B cell (primary cell): ENCODE results near the gene RHOG. TPM values are rescaled to one million over a fixed set of nuclear protein-coding genes. Genes with fewer than 3 reads are reported as not detected.

ENCODE experiments used
- ATAC-seq: fragments of 200-7000 bp; cut with Tn5 transposase; one replicate; pipeline ENCODE4 v1.10.0; 2021; ENCODE audit warnings: low read depth, mild to moderate bottlenecking, moderate number of reproducible peaks, moderate library complexity
- CTCF ChIA-PET: fragments of 350-600 bp; sonication (Branson Sonifier 250); formaldehyde crosslinking; loops from one replicate; lab custom pipeline; 2021; ENCODE audit warnings: antibody characterized with exemption, inconsistent platforms; lab: Charles Lee
- POLR2A ChIA-PET: fragments of 350-600 bp; sonication (Branson Sonifier 250); formaldehyde crosslinking; loops from one replicate; lab custom pipeline; 2021; ENCODE audit warnings: antibody characterized with exemption; lab: Charles Lee
- DNase-seq: peaks from one replicate; pipeline ENCODE4 v3.0.0; 2013
- H2AFZ ChIP-seq: 2 replicates; pipeline ENCODE4 v1.6.1; 2012; ENCODE audit warnings: mild to moderate bottlenecking, low read depth, low read length; ENCODE audit not compliant: insufficient read depth, poor library complexity, severe bottlenecking
- H3K27ac ChIP-seq, 2 donors: 1 replicate in 1 of 2; 2 replicates in 1 of 2; pipeline ENCODE4 v1.5.1; 2012 to 2013; ENCODE audit warnings: low read length in 2 of 2, mild to moderate bottlenecking in 2 of 2, moderate library complexity in 1 of 2
- H3K27me3 ChIP-seq, 4 experiments: fragments of 200-600 bp in 1 of 4; sonication (generic) in 1 of 4; replicated peaks in 1 of 4; 1 replicate in 2 of 4; 2 replicates in 2 of 4; pipeline versions ENCODE4 v1.6.1 to v1.7.0; 2013 to 2016; ENCODE audit warnings: low read length in 3 of 4, mild to moderate bottlenecking in 2 of 4, mixed read lengths in 1 of 4, moderate library complexity in 1 of 4; ENCODE audit not compliant: insufficient read depth in 4 of 4, control insufficient read depth in 3 of 4; ENCODE audit errors: control extremely low read depth in 1 of 4
- H3K36me3 ChIP-seq, 2 experiments: replicated peaks in 1 of 2; 1 replicate in 1 of 2; 2 replicates in 1 of 2; pipeline versions ENCODE4 v1.6.1 to v1.7.1; 2013; ENCODE audit warnings: low read length in 1 of 2; ENCODE audit not compliant: insufficient read depth in 2 of 2, control insufficient read depth in 1 of 2; ENCODE audit errors: control extremely low read depth in 1 of 2, extremely low read depth in 1 of 2
- H3K4me1 ChIP-seq, 2 donors: fragments of 200-600 bp in 1 of 2; sonication (generic) in 1 of 2; 1 replicate in 1 of 2; 2 replicates in 1 of 2; pipeline versions ENCODE4 v1.5.1 to v1.6.1; 2013 to 2017; ENCODE audit warnings: low read length in 2 of 2; ENCODE audit not compliant: control insufficient read depth in 2 of 2, insufficient read depth in 2 of 2
- H3K4me2 ChIP-seq: replicated peaks from 2 replicates; pipeline ENCODE3; 2012; ENCODE audit warnings: mild to moderate bottlenecking, low read depth, low read length; ENCODE audit not compliant: poor library complexity, severe bottlenecking
- H3K4me3 ChIP-seq, 5 experiments: fragments of 200-600 bp in 1 of 5; sonication (generic) in 1 of 5; 1 replicate in 3 of 5; 2 replicates in 2 of 5; pipeline versions ENCODE4 v1.5.1 to v1.7.0; 2011 to 2016; ENCODE audit warnings: low read length in 4 of 5, mild to moderate bottlenecking in 4 of 5, low read depth in 2 of 5, control low read depth in 1 of 5, moderate library complexity in 1 of 5; ENCODE audit not compliant: insufficient read depth in 1 of 5; ENCODE audit errors: control extremely low read depth in 1 of 5, extremely low read depth in 1 of 5
- H3K79me2 ChIP-seq: fragments of 200-600 bp; sonication (generic); one replicate; pipeline ENCODE4 v1.6.0; 2016; ENCODE audit warnings: low read length; ENCODE audit not compliant: control insufficient read depth, insufficient read depth
- H3K9ac ChIP-seq: fragments of 200-600 bp; sonication (generic); 2 replicates; pipeline ENCODE4 v1.6.1; 2017; ENCODE audit warnings: mild to moderate bottlenecking, low read length, moderate library complexity
- H3K9me3 ChIP-seq, 3 donors: one replicate each; pipeline versions ENCODE4 v1.6.1 to v1.7.1; 2013; ENCODE audit warnings: low read length in 2 of 3; ENCODE audit not compliant: control insufficient read depth in 2 of 3, insufficient read depth in 1 of 3; ENCODE audit errors: control extremely low read depth in 1 of 3
- H4K20me1 ChIP-seq: 2 replicates; pipeline ENCODE4 v1.6.0; 2012; ENCODE audit warnings: mild to moderate bottlenecking, low read length; ENCODE audit not compliant: insufficient read depth, control insufficient read depth, poor library complexity, severe bottlenecking
- H3K27ac Mint-ChIP-seq: one replicate; pipeline ENCODE4 v1.8.0; 2021; ENCODE audit warnings: mixed read lengths
- H3K27me3 Mint-ChIP-seq: one replicate; pipeline ENCODE4 v1.8.0; 2021; ENCODE audit warnings: mixed read lengths
- H3K4me1 Mint-ChIP-seq: one replicate; pipeline ENCODE4 v1.8.0; 2021; ENCODE audit warnings: mixed read lengths
- H3K4me3 Mint-ChIP-seq: one replicate; pipeline ENCODE4 v1.8.0; 2021; ENCODE audit warnings: mixed read lengths
- H3K9me3 Mint-ChIP-seq: one replicate; pipeline ENCODE4 v1.8.0; 2022; ENCODE audit warnings: mixed read lengths; ENCODE audit not compliant: insufficient read depth
- EZH2 ChIP-seq: IDR thresholded peaks from 2 replicates; pipeline ENCODE4 v1.6.1; 2012; ENCODE audit warnings: borderline replicate concordance, low read depth, mild to moderate bottlenecking, moderate library complexity, low read length; ENCODE audit not compliant: insufficient read depth, poor library complexity, severe bottlenecking
- WGBS: methylation state at CpG from one replicate; pipeline ENCODE4 v1.1.5; 2013; ENCODE audit warnings: missing lambda C conversion rate; ENCODE audit not compliant: insufficient coverage; 5-methylcytosine and 5-hydroxymethylcytosine counted together
- intact Hi-C: fragments of 100-400 bp; cut with micrococcal nuclease; formaldehyde crosslinking; loops from one replicate; pipeline ENCODE4 v1.10.0; 2022
- polyA minus RNA-seq: library from RNA; depleted of rRNA, polyadenylated mRNA; stranded (reverse); fragments of >200 nt; gene quantifications from 2 replicates; pipeline ENCODE4 v1.2.3, GENCODE V29; 2012
- polyA plus RNA-seq: library from polyadenylated mRNA; depleted of rRNA; stranded (reverse); fragments of >200 nt; gene quantifications from 2 replicates; pipeline ENCODE4 v1.2.3, GENCODE V29; 2012
- total RNA-seq, 2 donors: library from RNA; stranded (reverse); fragments of 120-200 nt in 1 of 2; gene quantifications; 1 replicate in 1 of 2; 2 replicates in 1 of 2; pipeline versions ENCODE4 v1.2.3 to v1.2.4, GENCODE V29; 2013 to 2022
- TF ChIP-seq, protein P1 (sequence below): fragments of 200-600 bp; IDR thresholded peaks from one replicate; pipeline ENCODE4 v1.8.0; 2022; ENCODE audit warnings: antibody characterized with exemption, mild to moderate bottlenecking

Gene RHOG
- total RNA-seq, result 96.6 and 102 TPM in 2 replicates
- total RNA-seq (2013), result 25.9 TPM
- polyA plus RNA-seq, result 141 and 191 TPM in 2 replicates
- 71.2 and 103 TPM in 2 replicates for polyA minus RNA-seq

GRCh38 chr11:3840870-3841425 is at the start of gene RHOG:
Gene RHOG (minus strand): TSS chr11:3840959. CDS start chr11:3828138, 12,821 bp downstream.
- CTCF ChIA-PET, result interaction anchor here (0.6 to 28.7 kb wide), 30 partner anchors 10 to 256 kb away, joined by 3 to 819 read pairs (median 5); partner anchors contain the start of genes NUP98, PGAP2 and STIM1
- Mint-ChIP-seq H3K4me3 (peak within 1 kb of the TSS; percentile 97), H3K9me3 (no peaks in the 10 kb centered on the region), H3K4me1 (peaks cover 55% of the 10 kb centered on the region), H3K27me3 (no peaks in the 10 kb centered on the region), H3K27ac (peak within 1 kb of the TSS; percentile 98)
- Histone ChIP-seq H3K4me1 (peaks cover 46 to 51% of the 10 kb centered on the region in 2 donors), H3K4me2 (peak within 1 kb of the TSS; percentile 98), H3K9ac (peak within 1 kb of the TSS; percentile 88), H3K79me2 (peaks cover 51% of the 10 kb centered on the region), H2AFZ (peak within 1 kb of the TSS; percentile 62), H3K36me3 (no peaks in the 10 kb centered on the region), H3K4me3 (peak within 1 kb of the TSS; percentile 73 to 97 (median 86)), H3K9me3 (no peaks in the 10 kb centered on the region), H4K20me1 (peaks cover 40% of the 10 kb centered on the region), H3K27me3 (no peaks in the 10 kb centered on the region), H3K27ac (peak within 1 kb of the TSS; percentile 95 to 98)
- TF ChIP-seq, protein P1, sequence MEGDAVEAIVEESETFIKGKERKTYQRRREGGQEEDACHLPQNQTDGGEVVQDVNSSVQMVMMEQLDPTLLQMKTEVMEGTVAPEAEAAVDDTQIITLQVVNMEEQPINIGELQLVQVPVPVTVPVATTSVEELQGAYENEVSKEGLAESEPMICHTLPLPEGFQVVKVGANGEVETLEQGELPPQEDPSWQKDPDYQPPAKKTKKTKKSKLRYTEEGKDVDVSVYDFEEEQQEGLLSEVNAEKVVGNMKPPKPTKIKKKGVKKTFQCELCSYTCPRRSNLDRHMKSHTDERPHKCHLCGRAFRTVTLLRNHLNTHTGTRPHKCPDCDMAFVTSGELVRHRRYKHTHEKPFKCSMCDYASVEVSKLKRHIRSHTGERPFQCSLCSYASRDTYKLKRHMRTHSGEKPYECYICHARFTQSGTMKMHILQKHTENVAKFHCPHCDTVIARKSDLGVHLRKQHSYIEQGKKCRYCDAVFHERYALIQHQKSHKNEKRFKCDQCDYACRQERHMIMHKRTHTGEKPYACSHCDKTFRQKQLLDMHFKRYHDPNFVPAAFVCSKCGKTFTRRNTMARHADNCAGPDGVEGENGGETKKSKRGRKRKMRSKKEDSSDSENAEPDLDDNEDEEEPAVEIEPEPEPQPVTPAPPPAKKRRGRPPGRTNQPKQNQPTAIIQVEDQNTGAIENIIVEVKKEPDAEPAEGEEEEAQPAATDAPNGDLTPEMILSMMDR, result no peak
- no peak for TF ChIP-seq EZH2
- WGBS, result 0% methylated on average over 11 of the region's 42 CpGs
- DNase-seq (peak; percentile 87), ATAC-seq (peak; percentile 80)
- intact Hi-C loops, result loop anchor here (1.0 to 2.0 kb wide), 7 partner anchors 13 to 253 kb away; partner anchors contain the start of genes NUP98, PGAP2 and RRM1
- POLR2A ChIA-PET, result interaction anchor here (0.6 to 2.6 kb wide), 18 partner anchors 9 to 1456 kb away, joined by 3 to 69 read pairs (median 6); partner anchors contain the start of genes NUP98, PGAP2 and STIM1

GRCh38 chr11:3890014-3890413 is 49.3 kb upstream of the RHOG start:
- ATAC-seq, result no peak
- Mint-ChIP-seq H3K4me1 (peaks cover 84% of the 10 kb centered on the region), H3K27ac (peak overlapping the region; percentile 53), H3K4me3 (peak overlapping the region; percentile 53), H3K27me3 (no peaks in the 10 kb centered on the region), H3K9me3 (no peaks in the 10 kb centered on the region)
- CTCF ChIA-PET, result interaction anchor here (1.0 to 3.1 kb wide), 8 partner anchors 13 to 182 kb away, joined by 3 to 19 read pairs (median 5); partner anchors contain the start of gene STIM1
- Histone ChIP-seq H3K4me3 (no peak overlapping the region), H4K20me1 (peaks cover 12% of the 10 kb centered on the region), H3K27me3 (no peaks in the 10 kb centered on the region), H3K9me3 (no peaks in the 10 kb centered on the region), H3K36me3 (no peaks in the 10 kb centered on the region), H3K27ac (peak overlapping the region in 1 of 2 donors; percentile 31), H3K79me2 (peaks cover 92% of the 10 kb centered on the region), H3K9ac (no peak overlapping the region), H3K4me2 (peak overlapping the region; percentile 69), H3K4me1 (peaks cover 90 to 94% of the 10 kb centered on the region in 2 donors), H2AFZ (no peak overlapping the region)
- no peak for TF ChIP-seq EZH2
- TF ChIP-seq, protein P1, result no peak
- POLR2A ChIA-PET, result interaction anchor here (0.9 to 1.6 kb wide), 4 partner anchors 14 to 68 kb away, joined by 3 to 5 read pairs (median 4); partner anchors contain the start of gene STIM1
- WGBS, result 100% methylated on average over 1 of the region's 2 CpGs
- no peak for DNase-seq
- intact Hi-C loops, result loop anchor here (1.0 to 5.0 kb wide), 2 partner anchors 10 to 57 kb away; no protein-coding TSS in a partner anchor
